Right atrium auricular region (tissue), 2 donors: Measurements from ENCODE around the gene OSMR. TPM values are rescaled to one million over a fixed set of nuclear protein-coding genes. Genes with fewer than 3 reads are reported as not detected.
A peak's percentile ranks its signal among the peaks of the same experiment; 100 is the strongest.

Source experiments
- DNase-seq: peaks from one replicate; pipeline ENCODE4 v3.0.0-alpha.2; 2019; ENCODE audit warnings: low spot score
- H3K27ac ChIP-seq, 2 donors: fragments of 200-600 bp; sonication (generic); 1 replicate in 1 of 2; 2 replicates in 1 of 2; pipeline ENCODE4 v1.5.1; 2016 to 2019
- H3K27me3 ChIP-seq, 2 donors: fragments of 200-600 bp; sonication (generic); one replicate each; pipeline versions ENCODE4 v1.5.1 to v1.6.0; 2017 to 2019
- H3K36me3 ChIP-seq: fragments of 200-600 bp; sonication (generic); one replicate; pipeline ENCODE4 v1.5.1; 2016
- H3K4me1 ChIP-seq, 2 donors: fragments of 200-600 bp; sonication (generic); one replicate each; pipeline versions ENCODE4 v1.5.1 to v1.6.0; 2017 to 2019
- H3K4me3 ChIP-seq, 2 donors: fragments of 200-600 bp; sonication (generic); 1 replicate in 1 of 2; 2 replicates in 1 of 2; pipeline ENCODE4 v1.5.1; 2017 to 2019; ENCODE audit warnings: mild to moderate bottlenecking in 1 of 2, moderate library complexity in 1 of 2
- H3K9me3 ChIP-seq, 2 donors: fragments of 200-600 bp; sonication (generic); one replicate each; pipeline ENCODE4 v1.5.1; 2019
- CTCF ChIP-seq, 2 donors: fragments of 200-600 bp; sonication (generic); IDR thresholded peaks; one replicate each; pipeline ENCODE4 v1.5.1; 2019; ENCODE audit warnings: antibody characterized with exemption in 2 of 2
- total RNA-seq, 2 donors: library from RNA; depleted of rRNA; stranded (reverse); fragments of >200 nt; gene quantifications; one replicate each; pipeline ENCODE4 v1.1.0, GENCODE V29; 2016

OSMR gene
- total RNA-seq, 2 donors from 2014 or later: 13.8 to 28.6 TPM

GRCh38 chr5:38832810-38833209, 13.0 kb upstream of the OSMR start:
- no peak overlapping the region for H3K4me3 ChIP-seq
- H3K4me1 ChIP-seq: peaks cover 0 to 19% of the 10 kb centered on the region in 2 donors
- no peak for TF ChIP-seq CTCF (IDR thresholded peaks at IDR 0.05)
- H3K9me3 ChIP-seq: no peaks in the 10 kb centered on the region
- no peak for DNase-seq
- no peaks in the 10 kb centered on the region for H3K27me3 ChIP-seq
- no peaks in the 10 kb centered on the region for H3K36me3 ChIP-seq
- no peak overlapping the region for H3K27ac ChIP-seq

GRCh38 chr5:38835887-38836286, 9.9 kb upstream of the OSMR start:
- no peaks in the 10 kb centered on the region for H3K36me3 ChIP-seq
- H3K27ac ChIP-seq: peak overlapping the region; percentile 29 to 44
- no peak for DNase-seq
- TF ChIP-seq CTCF (IDR thresholded peaks at IDR 0.05): no peak
- no peaks in the 10 kb centered on the region for H3K27me3 ChIP-seq
- no peak overlapping the region for H3K4me3 ChIP-seq
- H3K4me1 ChIP-seq: peaks cover 0 to 24% of the 10 kb centered on the region in 2 donors
- no peaks in the 10 kb centered on the region for H3K9me3 ChIP-seq

- Histone ChIP-seq H3K36me3 (no peaks in the 10 kb centered on the region), H3K9me3 (no peaks in the 10 kb centered on the region), H3K27me3 (no peaks in the 10 kb centered on the region), H3K4me1 (peaks cover 0 to 19% of the 10 kb centered on the region in 2 donors), H3K27ac (no peak overlapping the region), H3K4me3 (no peak overlapping the region)
- DNase-seq: no peak
- no peak for TF ChIP-seq CTCF (IDR thresholded peaks at IDR 0.05)
These were observed 8.4 kb upstream of the OSMR start for GRCh38 chr5:38837416-38837815.

- Histone ChIP-seq H3K9me3 (no peaks in the 10 kb centered on the region), H3K36me3 (no peaks in the 10 kb centered on the region), H3K27ac (no peak overlapping the region), H3K4me3 (no peak overlapping the region), H3K27me3 (no peaks in the 10 kb centered on the region), H3K4me1 (peaks cover 0 to 19% of the 10 kb centered on the region in 2 donors)
- TF ChIP-seq CTCF (IDR thresholded peaks at IDR 0.05): no peak
- DNase-seq: no peak
These were observed 7.9 kb upstream of the OSMR start for GRCh38 chr5:38837932-38838331.

- no peaks in the 10 kb centered on the region for H3K27me3 ChIP-seq
- peaks cover 0 to 7% of the 10 kb centered on the region in 2 donors for H3K4me1 ChIP-seq
- no peaks in the 10 kb centered on the region for H3K36me3 ChIP-seq
- no peak for DNase-seq
- H3K4me3 ChIP-seq: no peak overlapping the region
- H3K9me3 ChIP-seq: no peaks in the 10 kb centered on the region
- no peak for TF ChIP-seq CTCF (IDR thresholded peaks at IDR 0.05)
- H3K27ac ChIP-seq: no peak overlapping the region
These were observed 2.1 kb upstream of the OSMR start for GRCh38 chr5:38843665-38844064.

- DNase-seq: no peak
- TF ChIP-seq CTCF (IDR thresholded peaks at IDR 0.05): no peak
- peaks cover 0 to 11% of the 10 kb centered on the region in 2 donors for H3K4me1 ChIP-seq
- H3K9me3 ChIP-seq: no peaks in the 10 kb centered on the region
- H3K27ac ChIP-seq: peak overlapping the region; percentile 87 to 92
- no peaks in the 10 kb centered on the region for H3K36me3 ChIP-seq
- no peaks in the 10 kb centered on the region for H3K27me3 ChIP-seq
- H3K4me3 ChIP-seq: peak overlapping the region; percentile 53 to 75
These were observed 683 bp downstream of the OSMR start for GRCh38 chr5:38846379-38847011.
